ENCODE results near the gene NUP133. TPM values are rescaled to one million over a fixed set of nuclear protein-coding genes. Genes with fewer than 3 reads are reported as not detected.

Gene NUP133
- total and polyA plus RNA-seq, 10 of the 15 experiments (the other 5 are each of a cell fraction or from before 2014, with no cell fraction given) = 10.9 to 45.4 (median 29.2) TPM

DNA sequence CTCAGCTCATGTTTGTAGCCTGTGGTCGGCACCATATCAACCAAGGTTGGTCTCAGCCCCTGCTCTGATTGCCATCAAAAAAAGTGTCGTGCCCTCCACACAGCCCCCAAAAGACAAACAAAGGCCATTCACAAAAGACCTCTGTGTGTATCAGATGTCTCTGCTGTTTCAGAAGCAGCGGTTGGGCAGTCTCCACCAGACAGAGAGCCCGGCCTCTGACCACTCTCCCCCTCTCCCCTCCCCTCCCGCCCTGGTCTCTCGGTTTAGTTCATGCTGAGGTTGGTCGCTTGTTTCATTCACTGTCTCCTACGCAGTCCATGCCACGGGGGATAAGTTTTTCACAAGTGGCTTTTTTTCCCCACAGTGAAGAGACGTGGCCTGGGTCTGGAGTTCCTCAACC, 101.3 kb downstream of the NUP133 start:
- H3K9me3 ChIP-seq (replicated peaks; ENCODE audit: control insufficient read depth, insufficient read depth, low read length) = no peaks in the 10 kb centered on the region
- ATAC-seq = peak; percentile 52
- no peak for FAIRE-seq
- POLR2A ChIA-PET = no interaction called here
- H3K9ac ChIP-seq (ENCODE audit: control insufficient read depth, insufficient read depth, low read length) = no peak overlapping the region
- no peak overlapping the region for H2AFZ ChIP-seq (ENCODE audit: control insufficient read depth, low read depth, low read length)
- in situ Hi-C loops (cut with MboI) (no loop called here), intact Hi-C loops (cut with micrococcal nuclease; ENCODE audit: unreplicated experiment) (no loop called here)
- SMC1A ChIA-PET (ENCODE audit: uncharacterized antibody, unreplicated experiment) = no interaction called here
- TF ChIP-seq TBL1XR1 (IDR thresholded peaks at IDR 0.05; ENCODE audit: low read depth, low read length) = no peak
- TF ChIP-seq SREBF2 (IDR thresholded peaks at IDR 0.05; ENCODE audit: low read length) = no peak
- TF ChIP-seq KDM1A (IDR thresholded peaks at IDR 0.05; ENCODE audit: borderline replicate concordance) = no peak
- no peak for TF ChIP-seq EGR1 (IDR thresholded peaks at IDR 0.05; ENCODE audit: borderline replicate concordance in 1 of 2, low read depth in 2 of 2, low read length in 2 of 2)
- TF ChIP-seq, protein P1, sequence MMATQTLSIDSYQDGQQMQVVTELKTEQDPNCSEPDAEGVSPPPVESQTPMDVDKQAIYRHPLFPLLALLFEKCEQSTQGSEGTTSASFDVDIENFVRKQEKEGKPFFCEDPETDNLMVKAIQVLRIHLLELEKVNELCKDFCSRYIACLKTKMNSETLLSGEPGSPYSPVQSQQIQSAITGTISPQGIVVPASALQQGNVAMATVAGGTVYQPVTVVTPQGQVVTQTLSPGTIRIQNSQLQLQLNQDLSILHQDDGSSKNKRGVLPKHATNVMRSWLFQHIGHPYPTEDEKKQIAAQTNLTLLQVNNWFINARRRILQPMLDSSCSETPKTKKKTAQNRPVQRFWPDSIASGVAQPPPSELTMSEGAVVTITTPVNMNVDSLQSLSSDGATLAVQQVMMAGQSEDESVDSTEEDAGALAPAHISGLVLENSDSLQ (IDR thresholded peaks at IDR 0.05) = no peak
- no peak for TF ChIP-seq NFIC (IDR thresholded peaks at IDR 0.05; ENCODE audit: low read depth, low read length)
- TF ChIP-seq, protein P2, sequence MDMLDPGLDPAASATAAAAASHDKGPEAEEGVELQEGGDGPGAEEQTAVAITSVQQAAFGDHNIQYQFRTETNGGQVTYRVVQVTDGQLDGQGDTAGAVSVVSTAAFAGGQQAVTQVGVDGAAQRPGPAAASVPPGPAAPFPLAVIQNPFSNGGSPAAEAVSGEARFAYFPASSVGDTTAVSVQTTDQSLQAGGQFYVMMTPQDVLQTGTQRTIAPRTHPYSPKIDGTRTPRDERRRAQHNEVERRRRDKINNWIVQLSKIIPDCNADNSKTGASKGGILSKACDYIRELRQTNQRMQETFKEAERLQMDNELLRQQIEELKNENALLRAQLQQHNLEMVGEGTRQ (IDR thresholded peaks at IDR 0.05; ENCODE audit: borderline replicate concordance, low read depth, low read length) = no peak
- TF ChIP-seq MYB (IDR thresholded peaks at IDR 0.05; ENCODE audit: borderline replicate concordance, low read depth, low read length) = no peak
- TF ChIP-seq, protein P3, sequence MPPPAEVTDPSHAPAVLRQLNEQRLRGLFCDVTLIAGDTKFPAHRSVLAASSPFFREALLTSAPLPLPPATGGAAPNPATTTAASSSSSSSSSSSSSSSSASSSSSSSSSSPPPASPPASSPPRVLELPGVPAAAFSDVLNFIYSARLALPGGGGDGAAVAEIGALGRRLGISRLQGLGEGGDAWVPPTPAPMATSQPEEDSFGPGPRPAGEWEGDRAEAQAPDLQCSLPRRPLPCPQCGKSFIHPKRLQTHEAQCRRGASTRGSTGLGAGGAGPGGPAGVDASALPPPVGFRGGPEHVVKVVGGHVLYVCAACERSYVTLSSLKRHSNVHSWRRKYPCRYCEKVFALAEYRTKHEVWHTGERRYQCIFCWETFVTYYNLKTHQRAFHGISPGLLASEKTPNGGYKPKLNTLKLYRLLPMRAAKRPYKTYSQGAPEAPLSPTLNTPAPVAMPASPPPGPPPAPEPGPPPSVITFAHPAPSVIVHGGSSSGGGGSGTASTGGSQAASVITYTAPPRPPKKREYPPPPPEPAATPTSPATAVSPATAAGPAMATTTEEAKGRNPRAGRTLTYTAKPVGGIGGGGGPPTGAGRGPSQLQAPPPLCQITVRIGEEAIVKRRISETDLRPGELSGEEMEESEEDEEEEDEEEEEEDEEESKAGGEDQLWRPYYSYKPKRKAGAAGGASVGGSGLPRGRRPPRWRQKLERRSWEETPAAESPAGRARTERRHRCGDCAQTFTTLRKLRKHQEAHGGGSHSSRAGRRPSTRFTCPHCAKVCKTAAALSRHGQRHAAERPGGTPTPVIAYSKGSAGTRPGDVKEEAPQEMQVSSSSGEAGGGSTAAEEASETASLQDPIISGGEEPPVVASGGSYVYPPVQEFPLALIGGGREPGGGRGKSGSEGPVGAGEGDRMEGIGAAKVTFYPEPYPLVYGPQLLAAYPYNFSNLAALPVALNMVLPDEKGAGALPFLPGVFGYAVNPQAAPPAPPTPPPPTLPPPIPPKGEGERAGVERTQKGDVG (CRISPR knock-in tag; IDR thresholded peaks at IDR 0.05) = no peak
- TF ChIP-seq, protein P4, sequence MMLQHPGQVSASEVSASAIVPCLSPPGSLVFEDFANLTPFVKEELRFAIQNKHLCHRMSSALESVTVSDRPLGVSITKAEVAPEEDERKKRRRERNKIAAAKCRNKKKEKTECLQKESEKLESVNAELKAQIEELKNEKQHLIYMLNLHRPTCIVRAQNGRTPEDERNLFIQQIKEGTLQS (IDR thresholded peaks at IDR 0.05; ENCODE audit: borderline replicate concordance, extremely low read depth, low read depth, low read length) = no peak
- TF ChIP-seq PAX5 (IDR thresholded peaks at IDR 0.05; ENCODE audit: borderline replicate concordance, low read depth, low read length) = no peak
- TF ChIP-seq, protein P5, sequence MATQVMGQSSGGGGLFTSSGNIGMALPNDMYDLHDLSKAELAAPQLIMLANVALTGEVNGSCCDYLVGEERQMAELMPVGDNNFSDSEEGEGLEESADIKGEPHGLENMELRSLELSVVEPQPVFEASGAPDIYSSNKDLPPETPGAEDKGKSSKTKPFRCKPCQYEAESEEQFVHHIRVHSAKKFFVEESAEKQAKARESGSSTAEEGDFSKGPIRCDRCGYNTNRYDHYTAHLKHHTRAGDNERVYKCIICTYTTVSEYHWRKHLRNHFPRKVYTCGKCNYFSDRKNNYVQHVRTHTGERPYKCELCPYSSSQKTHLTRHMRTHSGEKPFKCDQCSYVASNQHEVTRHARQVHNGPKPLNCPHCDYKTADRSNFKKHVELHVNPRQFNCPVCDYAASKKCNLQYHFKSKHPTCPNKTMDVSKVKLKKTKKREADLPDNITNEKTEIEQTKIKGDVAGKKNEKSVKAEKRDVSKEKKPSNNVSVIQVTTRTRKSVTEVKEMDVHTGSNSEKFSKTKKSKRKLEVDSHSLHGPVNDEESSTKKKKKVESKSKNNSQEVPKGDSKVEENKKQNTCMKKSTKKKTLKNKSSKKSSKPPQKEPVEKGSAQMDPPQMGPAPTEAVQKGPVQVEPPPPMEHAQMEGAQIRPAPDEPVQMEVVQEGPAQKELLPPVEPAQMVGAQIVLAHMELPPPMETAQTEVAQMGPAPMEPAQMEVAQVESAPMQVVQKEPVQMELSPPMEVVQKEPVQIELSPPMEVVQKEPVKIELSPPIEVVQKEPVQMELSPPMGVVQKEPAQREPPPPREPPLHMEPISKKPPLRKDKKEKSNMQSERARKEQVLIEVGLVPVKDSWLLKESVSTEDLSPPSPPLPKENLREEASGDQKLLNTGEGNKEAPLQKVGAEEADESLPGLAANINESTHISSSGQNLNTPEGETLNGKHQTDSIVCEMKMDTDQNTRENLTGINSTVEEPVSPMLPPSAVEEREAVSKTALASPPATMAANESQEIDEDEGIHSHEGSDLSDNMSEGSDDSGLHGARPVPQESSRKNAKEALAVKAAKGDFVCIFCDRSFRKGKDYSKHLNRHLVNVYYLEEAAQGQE (IDR thresholded peaks at IDR 0.05; ENCODE audit: low read depth, low read length) = no peak
- TF ChIP-seq GATAD2B (conservative IDR thresholded peaks at IDR 0.05; ENCODE audit: low read depth) = no peak
- no peaks in the 10 kb centered on the region for H3K4me1 ChIP-seq (ENCODE audit: control insufficient read depth, insufficient read depth, low read length)
- H3K4me2 ChIP-seq (ENCODE audit: control insufficient read depth, insufficient read depth) = no peak overlapping the region
- no peak for DNase-seq (ENCODE audit: low read depth, low spot score)
- peaks cover 13 to 22% of the 10 kb centered on the region in 2 experiments for H3K27me3 ChIP-seq (replicated peaks in 1 of 2; ENCODE audit: control insufficient read depth in 2 of 2, insufficient read depth in 2 of 2, low read length in 1 of 2)
- H4K20me1 ChIP-seq (ENCODE audit: control insufficient read depth, insufficient read depth) = no peaks in the 10 kb centered on the region
- H3K4me3 ChIP-seq = no peak overlapping the region
- WGBS (ENCODE audit: insufficient coverage, insufficient replicate concordance, low lambda C conversion rate, missing lambda C conversion rate) = 16% methylated on average over 10 of the region's 10 CpGs
- H3K79me2 ChIP-seq (ENCODE audit: control insufficient read depth, insufficient read depth, low read length) = no peaks in the 10 kb centered on the region
- H3K27ac ChIP-seq (ENCODE audit: control insufficient read depth, insufficient read depth) = no peak overlapping the region
- CTCF ChIA-PET = interaction anchor here (0.6 to 1.7 kb wide), 3 partner anchors 9 to 177 kb away, joined by 3 read pairs; no protein-coding TSS in a partner anchor
- no peaks in the 10 kb centered on the region for H3K36me3 ChIP-seq (ENCODE audit: control insufficient read depth in 2 of 2, insufficient read depth in 2 of 2, low read length in 1 of 2)
- no TSS peak for BruUV-seq (replicated peaks)
- RAD21 ChIA-PET (ENCODE audit: unreplicated experiment) = no interaction called here
